ENCODE results near the gene MUC21.
"Not testable (repeated sequence)": the region's sequence is repeated elsewhere in the genome, so short reads cannot be mapped to it uniquely, and the experiment has no call there.

GRCh38 chr6:30969171-30969570 is 14.3 kb upstream of the MUC21 start:
- TF ChIP-seq SMC3 (IDR thresholded peaks at IDR 0.05; ENCODE audit: low read depth, low read length); CTCF (IDR thresholded peaks at IDR 0.05); EZH2phosphoT487 (IDR thresholded peaks at IDR 0.05; ENCODE audit: borderline replicate concordance, low read depth); YY1 (IDR thresholded peaks at IDR 0.05; ENCODE audit: low read depth); FOXM1 (IDR thresholded peaks at IDR 0.05; ENCODE audit: low read depth); ZBTB33 (IDR thresholded peaks at IDR 0.05; ENCODE audit: borderline replicate concordance, low read depth); USF1 (IDR thresholded peaks at IDR 0.05; ENCODE audit: borderline replicate concordance, low read depth); TEAD4 (IDR thresholded peaks at IDR 0.05; ENCODE audit: borderline replicate concordance, insufficient read depth); NFIC (IDR thresholded peaks at IDR 0.05; ENCODE audit: borderline replicate concordance); RCOR1 (IDR thresholded peaks at IDR 0.05; ENCODE audit: low read length); TCF12 (IDR thresholded peaks at IDR 0.05): not testable (repeated sequence)

All from SK-N-SH (cell line).